Kidney epithelial cell (primary cell): ENCODE measurements around the gene ING2. TPM values are rescaled to one million over a fixed set of nuclear protein-coding genes. Genes with fewer than 3 reads are reported as not detected.
"Not testable (repeated sequence)": the region's sequence is repeated elsewhere in the genome, so short reads cannot be mapped to it uniquely, and the experiment has no call there.

Source experiments
- DNase-seq: peaks from one replicate; pipeline ENCODE4 v3.0.0-alpha.2; 2010; ENCODE audit warnings: low read depth
- H3K27me3 ChIP-seq: 2 replicates; pipeline ENCODE4 v1.6.0; 2011; ENCODE audit warnings: low read length; ENCODE audit not compliant: control insufficient read depth, insufficient read depth
- H3K36me3 ChIP-seq: 2 replicates; pipeline ENCODE4 v1.5.1; 2011; ENCODE audit warnings: low read length; ENCODE audit not compliant: control insufficient read depth, insufficient read depth
- H3K4me3 ChIP-seq: 2 replicates; pipeline ENCODE4 v1.5.1; 2011; ENCODE audit warnings: low read depth, mild to moderate bottlenecking, control low read depth, low read length
- CTCF ChIP-seq: IDR thresholded peaks from 2 replicates; pipeline ENCODE4 v1.5.1; 2011; ENCODE audit warnings: mild to moderate bottlenecking, moderate library complexity, low read length, control low read depth, inconsistent platforms; ENCODE audit not compliant: insufficient read depth, poor library complexity, severe bottlenecking
- total RNA-seq: library from RNA; depleted of rRNA; stranded (reverse); fragments of >200 nt; gene quantifications from 2 replicates; pipeline ENCODE4 v1.2.3, GENCODE V29; 2015

Gene ING2
- total RNA-seq, 1 donor from 2014 or later = 9.9 TPM

GRCh38 chr4:183546376-183546775, 41.5 kb downstream of the ING2 start:
- H3K27me3 ChIP-seq = no peaks in the 10 kb centered on the region
- H3K4me3 ChIP-seq = no peak overlapping the region
- no peak for DNase-seq
- no peaks in the 10 kb centered on the region for H3K36me3 ChIP-seq
- no peak for TF ChIP-seq CTCF

DNA sequence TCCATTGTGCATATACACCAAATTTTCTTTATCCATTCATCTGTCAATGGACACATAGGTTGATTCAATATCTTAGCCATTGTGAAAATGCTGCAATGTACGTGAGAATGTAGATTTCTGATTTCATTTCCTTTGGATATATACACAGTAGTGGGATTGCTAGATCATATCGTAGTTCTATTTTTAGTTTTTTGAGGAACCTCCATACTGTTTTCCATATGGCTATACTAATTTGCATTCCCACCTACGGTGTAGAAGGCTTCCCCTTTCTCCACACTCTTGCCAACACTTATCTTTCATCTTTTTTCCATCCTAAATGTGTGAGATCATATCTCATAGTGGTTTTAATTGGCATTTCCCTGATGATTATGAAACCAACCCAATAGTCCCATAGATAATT, 43.4 kb downstream of the ING2 start:
- DNase-seq = no peak
- no peaks in the 10 kb centered on the region for H3K27me3 ChIP-seq
- no peak for TF ChIP-seq CTCF
- H3K4me3 ChIP-seq = no peak overlapping the region
- no peaks in the 10 kb centered on the region for H3K36me3 ChIP-seq

DNA sequence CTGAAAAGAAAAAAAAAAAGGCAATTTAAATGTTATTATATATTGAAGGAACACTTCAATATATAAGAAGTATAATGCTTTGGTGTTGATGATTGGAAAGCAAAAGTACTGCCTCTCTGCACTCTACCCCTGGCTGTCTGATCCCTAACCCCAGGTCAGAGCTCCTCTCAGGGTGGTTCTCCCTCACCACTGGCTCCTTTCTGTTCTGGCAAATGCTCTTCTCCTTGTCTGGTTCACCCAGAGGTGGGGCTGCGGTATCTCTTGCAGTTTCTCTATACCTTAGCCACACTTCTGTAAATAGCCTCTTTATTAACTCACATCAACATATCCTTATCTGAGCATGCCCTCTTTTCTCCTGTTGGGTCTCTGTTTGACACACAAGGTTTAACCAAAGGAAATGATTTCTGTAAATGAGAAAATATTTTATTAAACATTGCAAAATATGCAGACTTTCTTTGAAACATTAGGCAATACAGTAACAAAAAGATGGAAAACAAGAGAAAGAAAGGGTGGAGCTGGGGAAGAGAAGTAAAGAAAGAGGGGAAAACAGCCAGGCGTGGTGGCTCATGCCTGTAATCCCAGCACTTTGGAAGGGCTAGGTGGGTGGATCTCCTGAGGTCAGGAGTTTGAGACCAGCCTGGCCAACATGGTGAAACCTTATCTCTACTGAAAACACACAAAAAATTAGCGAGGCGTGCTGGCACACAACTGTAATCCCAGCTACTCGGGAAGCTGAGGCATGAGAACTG, 45.7 kb downstream of the ING2 start:
- H3K4me3 ChIP-seq = no peak overlapping the region
- DNase-seq = no peak
- no peak for TF ChIP-seq CTCF
- no peaks in the 10 kb centered on the region for H3K36me3 ChIP-seq
- no peaks in the 10 kb centered on the region for H3K27me3 ChIP-seq

GRCh38 chr4:183552274-183553146, 47.7 kb downstream of the ING2 start:
- Histone ChIP-seq H3K27me3 (no peaks in the 10 kb centered on the region), H3K4me3 (no peak overlapping the region), H3K36me3 (no peaks in the 10 kb centered on the region)
- TF ChIP-seq CTCF = no peak
- no peak for DNase-seq

DNA sequence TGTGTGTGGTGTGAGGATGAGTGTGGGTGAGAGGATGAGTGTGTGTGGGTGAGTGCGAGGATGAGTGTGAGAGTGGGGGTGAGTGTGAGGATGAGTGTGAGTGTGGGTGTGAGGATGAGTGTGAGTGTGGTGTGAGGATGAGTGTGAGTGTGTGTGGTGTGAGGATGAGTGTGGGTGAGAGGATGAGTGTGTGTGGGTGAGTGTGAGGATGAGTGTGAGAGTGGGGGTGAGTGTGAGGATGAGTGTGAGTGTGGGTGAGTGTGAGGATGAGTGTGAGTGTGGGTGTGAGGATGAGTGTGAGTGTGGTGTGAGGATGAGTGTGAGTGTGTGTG, 48.3 kb downstream of the ING2 start:
- H3K27me3 ChIP-seq, DNase-seq, H3K36me3 ChIP-seq, H3K4me3 ChIP-seq: not testable (repeated sequence)

GRCh38 chr4:183553601-183554345, 48.9 kb downstream of the ING2 start:
- TF ChIP-seq CTCF = no peak
- DNase-seq = no peak
- Histone ChIP-seq H3K27me3 (no peaks in the 10 kb centered on the region), H3K36me3 (no peaks in the 10 kb centered on the region), H3K4me3 (no peak overlapping the region)
